PC-9 (cell line): ENCODE data around the gene KLHDC4. TPM values are rescaled to one million over a fixed set of nuclear protein-coding genes. Genes with fewer than 3 reads are reported as not detected.
A peak's percentile ranks its signal among the peaks of the same experiment; 100 is the strongest.

Experiments
- BruUV-seq: library from RNA; stranded (reverse); fragments of 400-500 nt; replicated peaks from 2 replicates; lab custom pipeline; 2021; lab: Mats Ljungman, UMichigan
- CTCF ChIA-PET: fragments of 300-600 bp; sonication (Branson Sonifier 250); formaldehyde crosslinking; loops from one replicate; lab custom pipeline; 2022; ENCODE audit warnings: antibody characterized with exemption; lab: Charles Lee
- POLR2A ChIA-PET: fragments of 300-600 bp; sonication (Branson Sonifier 250); formaldehyde crosslinking; loops from one replicate; lab custom pipeline; 2022; ENCODE audit warnings: antibody characterized with exemption; ENCODE audit not compliant: unreplicated experiment; lab: Charles Lee
- DNase-seq, 2 experiments: peaks; one replicate each; pipeline versions ENCODE4 v3.0.0 to v3.0.0-alpha.2; 2015 to 2022; ENCODE audit warnings: mixed read lengths in 1 of 2
- H2AFZ ChIP-seq: fragments of 200-600 bp; sonication (generic); 2 replicates; pipeline ENCODE4 v1.8.1; 2017; ENCODE audit warnings: antibody characterized with exemption
- H3F3A ChIP-seq: fragments of 200-600 bp; sonication (generic); 2 replicates; pipeline ENCODE4 v1.8.1; 2017; ENCODE audit warnings: antibody characterized with exemption, mild to moderate bottlenecking, low read depth; ENCODE audit not compliant: insufficient read depth
- H3K27ac ChIP-seq: fragments of 200-600 bp; sonication (generic); 2 replicates; pipeline ENCODE4 v1.6.1; 2016; ENCODE audit warnings: mixed run types
- H3K27me3 ChIP-seq: fragments of 200-600 bp; sonication (generic); 2 replicates; pipeline ENCODE4 v1.6.1; 2016; ENCODE audit warnings: low read depth, mixed run types; ENCODE audit not compliant: insufficient read depth
- H3K36me3 ChIP-seq: fragments of 200-600 bp; sonication (generic); 2 replicates; pipeline ENCODE4 v1.6.1; 2016; ENCODE audit warnings: low read depth, mixed run types
- H3K4me1 ChIP-seq: fragments of 200-600 bp; sonication (generic); replicated peaks from 2 replicates; pipeline ENCODE4 v1.6.1; 2016; ENCODE audit warnings: mixed run types; ENCODE audit not compliant: insufficient read depth
- H3K4me2 ChIP-seq: fragments of 200-600 bp; sonication (generic); 2 replicates; pipeline ENCODE4 v1.6.1; 2017; ENCODE audit warnings: mixed run types
- H3K4me3 ChIP-seq: fragments of 200-600 bp; sonication (generic); 2 replicates; pipeline ENCODE4 v1.6.1; 2016; ENCODE audit warnings: mixed run types
- H3K79me2 ChIP-seq: fragments of 200-600 bp; sonication (generic); 2 replicates; pipeline ENCODE4 v1.6.1; 2017; ENCODE audit warnings: low read depth, mixed run types
- H3K9me2 ChIP-seq: fragments of 200-600 bp; sonication (generic); 2 replicates; pipeline ENCODE4 v1.8.1; 2017; ENCODE audit warnings: mild to moderate bottlenecking; ENCODE audit not compliant: insufficient read depth
- H3K9me3 ChIP-seq: fragments of 200-600 bp; sonication (generic); 2 replicates; pipeline ENCODE4 v1.8.1; 2016; ENCODE audit warnings: low read depth; ENCODE audit not compliant: insufficient read depth
- H4K20me1 ChIP-seq: fragments of 200-600 bp; sonication (generic); 2 replicates; pipeline ENCODE4 v1.8.1; 2017; ENCODE audit not compliant: insufficient read depth
- EZH2 ChIP-seq: fragments of 200-600 bp; sonication (generic); IDR thresholded peaks from 2 replicates; pipeline ENCODE4 v1.8.0; 2017; ENCODE audit warnings: antibody characterized with exemption, low read depth
- intact Hi-C: fragments of 100-400 bp; cut with micrococcal nuclease; formaldehyde crosslinking; loops from one replicate; pipeline ENCODE4 v1.10.0; 2022; ENCODE audit not compliant: unreplicated experiment
- total RNA-seq: library from RNA; stranded (reverse); gene quantifications from 2 replicates; pipeline ENCODE4 v1.2.3, GENCODE V29; 2021
- TF ChIP-seq, protein P1 (sequence below): fragments of 200-600 bp; sonication (generic); conservative IDR thresholded peaks from 2 replicates; pipeline ENCODE4 v1.6.1; 2017; ENCODE audit warnings: mixed run types, antibody characterized with exemption, mild to moderate bottlenecking, moderate library complexity

KLHDC4 gene
- total RNA-seq, 1 experiment from 2014 or later: 66.5 TPM

DNA sequence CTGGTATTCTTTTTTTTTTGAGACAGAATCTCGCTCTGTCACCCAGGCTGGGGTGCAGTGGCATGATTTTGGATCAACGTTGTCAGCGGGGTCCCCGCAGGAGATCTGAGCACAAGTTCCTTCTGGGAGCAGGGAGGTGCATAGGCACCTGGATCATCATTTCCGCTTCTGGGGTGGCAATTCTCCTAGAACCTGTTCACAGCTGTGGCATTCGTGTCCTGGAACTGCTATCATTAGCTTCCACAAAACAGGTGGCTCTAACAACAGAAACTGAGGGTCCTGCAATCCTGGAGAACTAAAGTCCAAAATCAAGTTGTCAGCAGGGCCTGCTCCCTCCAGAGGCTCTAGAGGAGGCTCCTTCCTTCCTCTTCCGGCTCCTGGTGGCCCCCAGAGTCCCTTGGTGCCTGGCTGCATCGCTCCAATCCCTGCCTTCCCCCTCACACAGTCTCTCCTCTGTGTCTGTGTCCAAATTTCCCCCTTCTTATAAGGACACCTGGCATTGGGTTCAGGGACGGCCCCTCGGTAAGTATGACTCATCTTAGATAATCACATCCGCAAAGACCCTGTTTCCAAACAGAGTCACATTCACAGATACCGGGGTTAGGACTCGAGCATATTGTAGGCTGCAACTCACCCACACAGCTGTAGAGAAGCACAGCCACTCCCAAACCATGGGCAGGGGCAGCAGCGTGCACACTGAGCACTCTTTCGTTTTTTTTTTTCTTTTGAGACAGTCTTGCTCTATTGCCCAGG, 43.5 kb upstream of the KLHDC4 start:
- H3K4me1 ChIP-seq: peaks cover 23% of the 10 kb centered on the region
- H3K27ac ChIP-seq: no peak overlapping the region
- TF ChIP-seq, protein P1, sequence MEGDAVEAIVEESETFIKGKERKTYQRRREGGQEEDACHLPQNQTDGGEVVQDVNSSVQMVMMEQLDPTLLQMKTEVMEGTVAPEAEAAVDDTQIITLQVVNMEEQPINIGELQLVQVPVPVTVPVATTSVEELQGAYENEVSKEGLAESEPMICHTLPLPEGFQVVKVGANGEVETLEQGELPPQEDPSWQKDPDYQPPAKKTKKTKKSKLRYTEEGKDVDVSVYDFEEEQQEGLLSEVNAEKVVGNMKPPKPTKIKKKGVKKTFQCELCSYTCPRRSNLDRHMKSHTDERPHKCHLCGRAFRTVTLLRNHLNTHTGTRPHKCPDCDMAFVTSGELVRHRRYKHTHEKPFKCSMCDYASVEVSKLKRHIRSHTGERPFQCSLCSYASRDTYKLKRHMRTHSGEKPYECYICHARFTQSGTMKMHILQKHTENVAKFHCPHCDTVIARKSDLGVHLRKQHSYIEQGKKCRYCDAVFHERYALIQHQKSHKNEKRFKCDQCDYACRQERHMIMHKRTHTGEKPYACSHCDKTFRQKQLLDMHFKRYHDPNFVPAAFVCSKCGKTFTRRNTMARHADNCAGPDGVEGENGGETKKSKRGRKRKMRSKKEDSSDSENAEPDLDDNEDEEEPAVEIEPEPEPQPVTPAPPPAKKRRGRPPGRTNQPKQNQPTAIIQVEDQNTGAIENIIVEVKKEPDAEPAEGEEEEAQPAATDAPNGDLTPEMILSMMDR: no peak
- TF ChIP-seq EZH2: no peak
- H3K27me3 ChIP-seq: no peaks in the 10 kb centered on the region
- H3K4me3 ChIP-seq: no peak overlapping the region
- no peak overlapping the region for H3K4me2 ChIP-seq
- no peaks in the 10 kb centered on the region for H3K9me3 ChIP-seq
- ChIA-PET POLR2A (no interaction called here), CTCF (no interaction called here)
- no peaks in the 10 kb centered on the region for H3K36me3 ChIP-seq
- H3F3A ChIP-seq: peaks cover 19% of the 10 kb centered on the region
- no TSS peak for BruUV-seq
- no peak for DNase-seq
- H3K9me2 ChIP-seq: no peaks in the 10 kb centered on the region
- no peaks in the 10 kb centered on the region for H4K20me1 ChIP-seq
- no peak overlapping the region for H2AFZ ChIP-seq
- no peaks in the 10 kb centered on the region for H3K79me2 ChIP-seq
- intact Hi-C loops: no loop called here

DNA sequence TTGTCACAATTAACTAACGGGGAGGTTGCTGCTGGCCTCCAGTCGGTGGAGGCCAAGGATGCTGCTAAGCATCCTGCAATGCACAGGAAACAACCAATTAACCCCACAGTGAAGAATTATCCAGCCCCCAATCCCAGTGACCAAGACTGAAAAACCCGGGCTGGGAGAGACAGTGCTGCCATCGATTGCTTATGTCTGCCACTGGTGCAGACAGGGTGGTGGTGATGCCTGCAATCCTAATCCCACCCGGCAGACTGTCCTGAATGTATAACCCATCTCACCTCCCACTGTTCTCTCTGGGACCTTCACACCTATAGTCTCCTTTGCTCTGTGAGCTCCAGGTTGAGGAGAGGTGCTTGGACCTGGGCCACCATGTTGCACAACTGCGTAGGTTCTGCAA, 42.3 kb upstream of the KLHDC4 start:
- peaks cover 23% of the 10 kb centered on the region for H3K4me1 ChIP-seq
- H3K27ac ChIP-seq: no peak overlapping the region
- no peak overlapping the region for H2AFZ ChIP-seq
- H3K9me2 ChIP-seq: no peaks in the 10 kb centered on the region
- no peak overlapping the region for H3K4me2 ChIP-seq
- DNase-seq: no peak
- ChIA-PET CTCF (interaction anchor here (0.7 to 2.4 kb wide), 2 partner anchors 24 to 29 kb away, joined by 4 to 10 read pairs; no protein-coding TSS in a partner anchor), POLR2A (interaction anchor here (0.6 kb wide), 1 partner anchor 18 kb away, joined by 5 read pairs; no protein-coding TSS in a partner anchor)
- no peak overlapping the region for H3K4me3 ChIP-seq
- TF ChIP-seq EZH2: no peak
- TF ChIP-seq, protein P1: no peak
- H3F3A ChIP-seq: peaks cover 19% of the 10 kb centered on the region
- no peaks in the 10 kb centered on the region for H3K79me2 ChIP-seq
- intact Hi-C loops: no loop called here
- no peaks in the 10 kb centered on the region for H3K9me3 ChIP-seq
- no peaks in the 10 kb centered on the region for H4K20me1 ChIP-seq
- H3K27me3 ChIP-seq: no peaks in the 10 kb centered on the region
- no peaks in the 10 kb centered on the region for H3K36me3 ChIP-seq
- BruUV-seq: no TSS peak

DNA sequence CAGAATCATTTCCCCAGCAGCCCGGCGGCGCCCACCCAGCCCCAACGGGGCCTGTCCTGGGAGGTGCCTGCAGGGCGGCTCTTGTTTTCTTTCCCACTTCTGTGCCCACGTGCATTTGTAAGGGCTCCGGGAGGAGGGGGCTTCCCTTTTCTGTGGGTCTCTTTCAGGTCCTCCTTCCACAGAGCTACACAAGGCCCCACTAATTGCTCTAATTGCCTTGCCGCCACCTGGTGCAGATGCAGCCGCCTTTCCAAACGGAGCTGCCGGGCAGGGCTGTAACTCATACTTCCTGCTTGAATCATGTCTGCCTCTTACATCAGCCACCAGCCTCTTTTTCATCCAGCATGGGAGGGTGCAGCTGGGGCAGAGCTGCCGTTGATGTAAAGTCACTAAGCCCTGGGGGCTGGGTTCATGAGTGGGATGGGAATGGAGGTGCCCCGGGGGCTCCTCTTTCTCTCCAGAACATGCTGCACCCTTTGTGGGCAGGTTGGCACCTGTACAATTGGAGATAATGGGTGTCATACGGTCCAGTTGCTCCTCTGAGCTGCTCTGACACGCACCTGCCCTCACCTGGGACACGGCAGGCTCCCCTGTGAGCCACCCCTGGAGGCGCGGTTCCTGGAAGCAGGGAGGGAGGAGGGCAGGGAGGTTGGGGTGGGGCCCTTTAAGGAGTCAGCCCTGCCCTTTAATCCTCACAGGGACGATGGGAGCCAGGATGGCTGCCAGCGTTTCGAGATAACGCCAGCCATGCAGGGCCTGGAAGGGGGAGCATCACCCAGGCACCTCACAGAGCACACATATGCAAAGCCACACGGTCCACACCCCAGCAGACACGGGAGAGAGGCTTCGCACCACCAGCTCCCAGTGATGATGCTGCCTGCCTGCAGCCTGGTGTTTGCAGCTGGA, 41.1 kb upstream of the KLHDC4 start:
- Histone ChIP-seq H3F3A (peaks cover 19% of the 10 kb centered on the region), H2AFZ (peak overlapping the region; percentile 73), H3K27me3 (no peaks in the 10 kb centered on the region), H3K4me1 (peaks cover 23% of the 10 kb centered on the region), H3K79me2 (no peaks in the 10 kb centered on the region), H3K4me3 (peak overlapping the region; percentile 71), H3K4me2 (peak overlapping the region; percentile 96), H3K36me3 (no peaks in the 10 kb centered on the region), H4K20me1 (no peaks in the 10 kb centered on the region), H3K9me3 (no peaks in the 10 kb centered on the region), H3K9me2 (no peaks in the 10 kb centered on the region), H3K27ac (peak overlapping the region; percentile 95)
- POLR2A ChIA-PET: interaction anchor here (0.8 kb wide), 1 partner anchor 26 kb away, joined by 9 read pairs; no protein-coding TSS in a partner anchor
- BruUV-seq: TSS peak; percentile 50
- peak; percentile 85 to 91 for DNase-seq
- CTCF ChIA-PET: interaction anchor here (0.5 to 2.4 kb wide), 4 partner anchors 9 to 122 kb away, joined by 3 to 10 read pairs (median 6); no protein-coding TSS in a partner anchor
- intact Hi-C loops: loop anchor here (1.0 to 2.0 kb wide), 3 partner anchors 22 to 50 kb away; no protein-coding TSS in a partner anchor
- no peak for TF ChIP-seq EZH2
- TF ChIP-seq, protein P1: no peak
